GM19452 (cell line): ENCODE results near the gene AUP1.

ENCODE experiments used
- ATAC-seq: cut with Tn5 transposase; IDR thresholded peaks from one replicate; pipeline ENCODE4 v1.9.1; 2021; ENCODE audit not compliant: unreplicated experiment

Gene AUP1

GRCh38 chr2:74556831-74557370 lies 27.4 kb upstream of the AUP1 start:
- no peak for ATAC-seq

- no peak for ATAC-seq
Measured at GRCh38 chr2:74556159-74556558, 26.7 kb upstream of the AUP1 start.

- ATAC-seq: no peak
Measured at GRCh38 chr2:74555610-74556103, 26.2 kb upstream of the AUP1 start.

- peak; percentile 48 for ATAC-seq
Measured at GRCh38 chr2:74554820-74555531, 25.5 kb upstream of the AUP1 start.

GRCh38 chr2:74553892-74554819 lies 24.6 kb upstream of the AUP1 start, which contains the start of the genes DOK1 and LOXL3:
Gene DOK1 (plus strand): TSS chr2:74554720. CDS start chr2:74554755, 35 bp downstream.
Gene LOXL3 (minus strand): TSS chr2:74553942. CDS start chr2:74552634, 1,308 bp downstream.
- ATAC-seq: peak; percentile 61

GRCh38 chr2:74552914-74553811 lies 23.7 kb upstream of the AUP1 start:
- no peak for ATAC-seq

- ATAC-seq: no peak
Measured at GRCh38 chr2:74551942-74552913, 22.7 kb upstream of the AUP1 start.

- no peak for ATAC-seq
Measured at GRCh38 chr2:74551530-74551929, 22.0 kb upstream of the AUP1 start.

GRCh38 chr2:74550231-74550630 lies 20.7 kb upstream of the AUP1 start:
- ATAC-seq: no peak

GRCh38 chr2:74548900-74549826 lies 19.7 kb upstream of the AUP1 start:
- no peak for ATAC-seq

GRCh38 chr2:74548285-74548899 lies 18.9 kb upstream of the AUP1 start:
- no peak for ATAC-seq

- ATAC-seq: no peak
Measured at GRCh38 chr2:74546004-74546403, 16.5 kb upstream of the AUP1 start.

- ATAC-seq: no peak
Measured at GRCh38 chr2:74544634-74545033, 15.1 kb upstream of the AUP1 start.

GRCh38 chr2:74542978-74543377 lies 13.5 kb upstream of the AUP1 start:
- ATAC-seq: no peak

GRCh38 chr2:74540291-74540690 lies 10.8 kb upstream of the AUP1 start:
- no peak for ATAC-seq

- no peak for ATAC-seq
Measured at GRCh38 chr2:74538881-74539339, 9.4 kb upstream of the AUP1 start.

- no peak for ATAC-seq
Measured at GRCh38 chr2:74537140-74537539, 7.6 kb upstream of the AUP1 start.
